Peyer's patch (tissue), 4 donors: Measurements from ENCODE around the gene SLC25A26.

Source experiments
- POLR2A ChIP-seq, 2 donors: fragments of 450-650 bp; IDR thresholded peaks; one replicate each; pipeline ENCODE4 v1.5.1; 2017; ENCODE audit warnings: antibody characterized with exemption in 2 of 2, mild to moderate bottlenecking in 2 of 2, moderate library complexity in 2 of 2
- TF ChIP-seq, protein P1 (sequence below), 6 experiments: fragments of 450-650 bp in 4 of 6; fragments of 200-600 bp in 2 of 6; sonication (generic) in 1 of 6; IDR thresholded peaks; one replicate each; pipeline ENCODE4 v1.5.1; 2017 to 2019; ENCODE audit warnings: antibody characterized with exemption in 6 of 6, mild to moderate bottlenecking in 3 of 6, moderate library complexity in 1 of 6

DNA sequence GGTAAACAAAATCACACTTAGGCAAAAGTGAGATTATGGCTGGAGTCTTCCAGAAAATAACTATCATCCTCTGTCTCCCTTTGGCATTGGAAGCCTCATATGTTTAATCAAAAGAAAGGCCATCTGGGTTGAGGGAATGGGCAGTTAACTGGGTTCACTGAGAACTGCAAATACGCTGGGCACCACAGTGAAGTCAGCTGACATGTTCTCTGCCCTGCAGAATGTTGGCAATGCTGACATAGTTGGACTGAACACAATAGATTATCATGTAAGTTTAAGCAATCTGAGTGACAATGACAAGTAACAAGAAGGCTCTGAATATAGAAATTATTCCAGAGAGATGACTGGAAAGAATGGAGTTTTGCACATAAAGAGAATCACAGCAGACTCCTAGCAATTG is 43.8 kb upstream of the SLC25A26 start:
- TF ChIP-seq, protein P1, sequence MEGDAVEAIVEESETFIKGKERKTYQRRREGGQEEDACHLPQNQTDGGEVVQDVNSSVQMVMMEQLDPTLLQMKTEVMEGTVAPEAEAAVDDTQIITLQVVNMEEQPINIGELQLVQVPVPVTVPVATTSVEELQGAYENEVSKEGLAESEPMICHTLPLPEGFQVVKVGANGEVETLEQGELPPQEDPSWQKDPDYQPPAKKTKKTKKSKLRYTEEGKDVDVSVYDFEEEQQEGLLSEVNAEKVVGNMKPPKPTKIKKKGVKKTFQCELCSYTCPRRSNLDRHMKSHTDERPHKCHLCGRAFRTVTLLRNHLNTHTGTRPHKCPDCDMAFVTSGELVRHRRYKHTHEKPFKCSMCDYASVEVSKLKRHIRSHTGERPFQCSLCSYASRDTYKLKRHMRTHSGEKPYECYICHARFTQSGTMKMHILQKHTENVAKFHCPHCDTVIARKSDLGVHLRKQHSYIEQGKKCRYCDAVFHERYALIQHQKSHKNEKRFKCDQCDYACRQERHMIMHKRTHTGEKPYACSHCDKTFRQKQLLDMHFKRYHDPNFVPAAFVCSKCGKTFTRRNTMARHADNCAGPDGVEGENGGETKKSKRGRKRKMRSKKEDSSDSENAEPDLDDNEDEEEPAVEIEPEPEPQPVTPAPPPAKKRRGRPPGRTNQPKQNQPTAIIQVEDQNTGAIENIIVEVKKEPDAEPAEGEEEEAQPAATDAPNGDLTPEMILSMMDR (IDR thresholded peaks at IDR 0.05) = no peak
- no peak for TF ChIP-seq POLR2A (IDR thresholded peaks at IDR 0.05)
